ENCODE data around the gene CENPS. TPM values are rescaled to one million over a fixed set of nuclear protein-coding genes. Genes with fewer than 3 reads are reported as not detected.

Gene CENPS
- total and polyA plus RNA-seq, 2 of the 13 experiments (the other 11 are each of a cell fraction or from before 2014, with no cell fraction given): 3.3 to 22.0 TPM

DNA sequence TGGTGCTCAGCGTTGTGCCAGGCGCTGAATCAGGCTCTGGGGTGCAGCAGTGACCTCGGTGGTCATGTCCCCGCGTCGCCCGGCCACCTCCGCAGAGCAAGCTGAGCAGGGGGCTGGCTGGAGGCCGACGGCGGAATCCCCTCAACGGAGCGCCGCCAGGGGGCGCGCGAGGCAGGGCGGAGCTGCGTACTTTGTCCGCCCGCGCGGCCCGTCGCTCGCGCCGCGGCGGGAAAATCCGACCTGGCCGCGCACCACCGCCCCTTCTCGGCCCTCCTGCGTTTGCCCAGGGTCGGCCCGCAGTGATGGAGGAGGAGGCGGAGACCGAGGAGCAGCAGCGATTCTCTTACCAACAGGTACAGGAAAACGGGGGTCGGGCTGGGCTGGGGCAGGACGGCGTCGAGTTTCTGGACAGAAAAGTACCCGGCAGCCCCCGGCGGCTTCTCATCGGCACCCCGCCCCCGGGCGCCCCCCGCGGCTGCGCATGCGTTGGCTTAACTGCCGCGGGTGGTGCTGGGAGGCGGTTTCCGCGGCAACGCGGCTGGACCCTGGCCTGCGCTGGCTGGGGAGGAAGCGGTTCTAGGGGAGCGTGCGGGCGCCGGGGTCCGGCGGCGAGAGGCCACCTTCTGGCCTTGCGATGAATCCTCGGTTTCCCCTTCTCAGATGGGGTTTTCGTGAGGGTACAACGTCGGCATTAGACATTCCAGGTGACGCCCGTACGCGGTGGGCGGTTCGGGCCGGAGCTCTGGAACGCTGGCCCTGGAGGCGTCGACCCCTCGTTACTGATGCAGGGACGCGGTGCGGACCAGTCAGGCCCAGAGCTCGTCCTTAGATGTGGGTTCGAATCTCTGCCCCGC, at the start of gene CENPS (continued):
- peak; percentile 99 for TF ChIP-seq ZNF724P (CRISPR knock-in tag; IDR thresholded peaks at IDR 0.05; ENCODE audit: borderline replicate concordance)
- TF ChIP-seq SUZ12 (IDR thresholded peaks at IDR 0.05; ENCODE audit: low read depth, low read length): peak; percentile 38; the same call in 1 of the 2 replicates
- TF ChIP-seq ZFY (CRISPR knock-in tag; IDR thresholded peaks at IDR 0.05): peak; percentile 96
- peak; percentile 83 for TF ChIP-seq HOXD1 (CRISPR knock-in tag; IDR thresholded peaks at IDR 0.05)
- TF ChIP-seq, protein P1, sequence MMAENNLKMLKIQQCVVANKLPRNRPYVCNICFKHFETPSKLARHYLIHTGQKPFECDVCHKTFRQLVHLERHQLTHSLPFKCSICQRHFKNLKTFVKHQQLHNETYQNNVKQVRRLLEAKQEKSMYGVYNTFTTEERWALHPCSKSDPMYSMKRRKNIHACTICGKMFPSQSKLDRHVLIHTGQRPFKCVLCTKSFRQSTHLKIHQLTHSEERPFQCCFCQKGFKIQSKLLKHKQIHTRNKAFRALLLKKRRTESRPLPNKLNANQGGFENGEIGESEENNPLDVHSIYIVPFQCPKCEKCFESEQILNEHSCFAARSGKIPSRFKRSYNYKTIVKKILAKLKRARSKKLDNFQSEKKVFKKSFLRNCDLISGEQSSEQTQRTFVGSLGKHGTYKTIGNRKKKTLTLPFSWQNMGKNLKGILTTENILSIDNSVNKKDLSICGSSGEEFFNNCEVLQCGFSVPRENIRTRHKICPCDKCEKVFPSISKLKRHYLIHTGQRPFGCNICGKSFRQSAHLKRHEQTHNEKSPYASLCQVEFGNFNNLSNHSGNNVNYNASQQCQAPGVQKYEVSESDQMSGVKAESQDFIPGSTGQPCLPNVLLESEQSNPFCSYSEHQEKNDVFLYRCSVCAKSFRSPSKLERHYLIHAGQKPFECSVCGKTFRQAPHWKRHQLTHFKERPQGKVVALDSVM (CRISPR knock-in tag; IDR thresholded peaks at IDR 0.05): peak; percentile 82
- peak; percentile 25; the same call in 1 of the 2 replicates for TF ChIP-seq ZNF629 (CRISPR knock-in tag; conservative IDR thresholded peaks at IDR 0.05)
- TF ChIP-seq MED13 (CRISPR knock-in tag; IDR thresholded peaks at IDR 0.05): peak; percentile 58; the same call in 1 of the 2 replicates
- peak; percentile 81; the same call in 1 of the 2 replicates for TF ChIP-seq PAX8 (CRISPR knock-in tag; IDR thresholded peaks at IDR 0.05; ENCODE audit: borderline replicate concordance)
- peak; percentile 45; the same call in 1 of the 2 replicates for TF ChIP-seq HNF4G (IDR thresholded peaks at IDR 0.05; ENCODE audit: borderline replicate concordance, low read depth, low read length)
- 0 out of 2 replicates have a peak, but pooled peaks have one; percentile 30 for TF ChIP-seq HNF4G (CRISPR knock-in tag; IDR thresholded peaks at IDR 0.05; ENCODE audit: borderline replicate concordance, low read depth)
- TF ChIP-seq, protein P2, sequence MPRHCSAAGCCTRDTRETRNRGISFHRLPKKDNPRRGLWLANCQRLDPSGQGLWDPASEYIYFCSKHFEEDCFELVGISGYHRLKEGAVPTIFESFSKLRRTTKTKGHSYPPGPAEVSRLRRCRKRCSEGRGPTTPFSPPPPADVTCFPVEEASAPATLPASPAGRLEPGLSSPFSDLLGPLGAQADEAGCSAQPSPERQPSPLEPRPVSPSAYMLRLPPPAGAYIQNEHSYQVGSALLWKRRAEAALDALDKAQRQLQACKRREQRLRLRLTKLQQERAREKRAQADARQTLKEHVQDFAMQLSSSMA (CRISPR knock-in tag; IDR thresholded peaks at IDR 0.05): peak; percentile 87; the same call in 1 of the 2 replicates
- TF ChIP-seq KMT2B (CRISPR knock-in tag; IDR thresholded peaks at IDR 0.05): peak; percentile 85
- no peak for TF ChIP-seq FOSL1 (CRISPR knock-in tag; IDR thresholded peaks at IDR 0.05; ENCODE audit: borderline replicate concordance)
- peak; percentile 80 for TF ChIP-seq RBFOX2 (IDR thresholded peaks at IDR 0.05; ENCODE audit: low read depth, low read length)
- TF ChIP-seq NAIF1 (CRISPR knock-in tag; IDR thresholded peaks at IDR 0.05; ENCODE audit: borderline replicate concordance): no peak
- peak; percentile 55; the same call in 1 of the 2 replicates for TF ChIP-seq ZNF441 (CRISPR knock-in tag; IDR thresholded peaks at IDR 0.05; ENCODE audit: borderline replicate concordance)
- peak; percentile 98; the same call in 1 of the 2 replicates for TF ChIP-seq IRX3 (CRISPR knock-in tag; IDR thresholded peaks at IDR 0.05; ENCODE audit: borderline replicate concordance, low read depth)
- TF ChIP-seq, protein P3, sequence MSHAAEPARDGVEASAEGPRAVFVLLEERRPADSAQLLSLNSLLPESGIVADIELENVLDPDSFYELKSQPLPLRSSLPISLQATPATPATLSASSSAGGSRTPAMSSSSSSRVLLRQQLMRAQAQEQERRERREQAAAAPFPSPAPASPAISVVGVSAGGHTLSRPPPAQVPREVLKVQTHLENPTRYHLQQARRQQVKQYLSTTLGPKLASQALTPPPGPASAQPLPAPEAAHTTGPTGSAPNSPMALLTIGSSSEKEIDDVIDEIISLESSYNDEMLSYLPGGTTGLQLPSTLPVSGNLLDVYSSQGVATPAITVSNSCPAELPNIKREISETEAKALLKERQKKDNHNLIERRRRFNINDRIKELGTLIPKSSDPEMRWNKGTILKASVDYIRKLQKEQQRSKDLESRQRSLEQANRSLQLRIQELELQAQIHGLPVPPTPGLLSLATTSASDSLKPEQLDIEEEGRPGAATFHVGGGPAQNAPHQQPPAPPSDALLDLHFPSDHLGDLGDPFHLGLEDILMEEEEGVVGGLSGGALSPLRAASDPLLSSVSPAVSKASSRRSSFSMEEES (CRISPR knock-in tag; IDR thresholded peaks at IDR 0.05): peak; percentile 57
- TF ChIP-seq, protein P4, sequence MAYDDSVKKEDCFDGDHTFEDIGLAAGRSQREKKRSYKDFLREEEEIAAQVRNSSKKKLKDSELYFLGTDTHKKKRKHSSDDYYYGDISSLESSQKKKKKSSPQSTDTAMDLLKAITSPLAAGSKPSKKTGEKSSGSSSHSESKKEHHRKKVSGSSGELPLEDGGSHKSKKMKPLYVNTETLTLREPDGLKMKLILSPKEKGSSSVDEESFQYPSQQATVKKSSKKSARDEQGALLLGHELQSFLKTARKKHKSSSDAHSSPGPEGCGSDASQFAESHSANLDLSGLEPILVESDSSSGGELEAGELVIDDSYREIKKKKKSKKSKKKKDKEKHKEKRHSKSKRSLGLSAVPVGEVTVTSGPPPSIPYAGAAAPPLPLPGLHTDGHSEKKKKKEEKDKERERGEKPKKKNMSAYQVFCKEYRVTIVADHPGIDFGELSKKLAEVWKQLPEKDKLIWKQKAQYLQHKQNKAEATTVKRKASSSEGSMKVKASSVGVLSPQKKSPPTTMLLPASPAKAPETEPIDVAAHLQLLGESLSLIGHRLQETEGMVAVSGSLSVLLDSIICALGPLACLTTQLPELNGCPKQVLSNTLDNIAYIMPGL (CRISPR knock-in tag; IDR thresholded peaks at IDR 0.05; ENCODE audit: borderline replicate concordance in 1 of 2, low read depth in 1 of 2): peak; percentile 90
- TF ChIP-seq ZNF296 (CRISPR knock-in tag; conservative IDR thresholded peaks at IDR 0.05): no peak
- TF ChIP-seq DR1 (CRISPR knock-in tag; IDR thresholded peaks at IDR 0.05): peak; percentile 73; the same call in 1 of the 2 replicates
- no peak for TF ChIP-seq NR3C1 (CRISPR knock-in tag; IDR thresholded peaks at IDR 0.05)
- TF ChIP-seq ZNF780A (CRISPR knock-in tag; IDR thresholded peaks at IDR 0.05): peak; percentile 98
